GM19240 (cell line): Measurements from ENCODE around the gene CEACAM16.
A peak's percentile ranks its signal among the peaks of the same experiment; 100 is the strongest.
"Not testable (repeated sequence)": the region's sequence is repeated elsewhere in the genome, so short reads cannot be mapped to it uniquely, and the experiment has no call there.

Experiments
- DNase-seq: peaks from one replicate; pipeline ENCODE4 v3.0.0; 2011; ENCODE audit warnings: low spot score; ENCODE audit not compliant: insufficient read length

The CEACAM16 gene

DNA sequence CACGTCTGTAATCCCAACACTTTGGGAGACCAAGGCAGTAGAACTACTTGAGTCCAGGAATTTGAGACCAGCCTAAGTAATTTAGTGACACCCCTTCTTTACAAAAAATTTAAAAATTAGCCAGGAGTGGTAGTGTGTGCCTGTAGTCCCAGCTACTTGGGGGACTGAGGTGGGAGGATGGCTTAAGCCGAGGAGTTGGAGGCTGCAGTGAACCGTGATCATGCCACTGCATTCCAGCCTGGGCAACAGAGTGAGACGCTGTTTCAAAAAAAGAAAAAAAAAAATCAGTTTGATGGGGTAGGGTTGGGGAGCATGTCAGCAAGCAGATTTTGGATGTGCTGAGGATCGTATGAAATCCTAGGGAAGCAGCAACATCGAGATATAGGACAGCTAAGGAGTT is 23.4 kb upstream of the CEACAM16 start:
- no peak for DNase-seq

DNA sequence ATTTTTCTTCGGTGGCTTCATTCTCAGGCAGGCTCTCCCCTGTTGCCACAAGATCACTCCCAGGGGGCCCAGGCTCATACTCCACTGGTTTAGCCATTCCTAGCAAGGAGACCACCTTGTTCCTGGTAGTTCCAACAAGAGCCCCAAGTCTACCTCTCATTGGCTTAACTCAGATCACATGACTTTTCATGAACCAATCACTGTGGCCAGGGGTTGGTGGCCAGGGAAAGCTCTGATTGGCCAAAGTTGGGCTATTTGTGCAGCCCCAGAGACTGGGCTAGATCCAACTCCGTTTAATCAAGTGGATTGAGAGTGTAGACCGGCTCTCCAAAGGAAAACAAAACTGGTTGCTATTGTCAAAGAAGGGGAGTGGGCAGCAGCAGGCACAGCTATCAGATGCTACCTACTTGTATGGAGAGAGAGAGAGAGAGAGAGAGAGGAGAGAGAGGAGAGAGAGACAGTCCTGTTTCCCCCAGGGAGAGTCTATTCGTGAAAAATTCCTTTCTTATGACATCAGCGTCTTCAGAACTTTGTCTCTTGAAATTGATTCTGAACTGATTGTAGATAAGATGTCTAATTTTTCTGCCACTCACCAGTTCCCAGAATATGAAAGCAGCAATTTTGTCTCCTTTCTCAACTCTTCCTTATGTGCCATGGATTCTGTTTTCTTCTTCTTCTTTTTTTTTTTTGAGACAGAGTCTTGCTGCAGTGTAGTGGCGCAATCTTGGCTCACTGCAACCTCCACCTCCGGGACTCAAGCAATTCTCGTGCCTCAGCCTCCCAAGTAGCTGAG is 21.7 kb upstream of the CEACAM16 start:
- no peak for DNase-seq

DNA sequence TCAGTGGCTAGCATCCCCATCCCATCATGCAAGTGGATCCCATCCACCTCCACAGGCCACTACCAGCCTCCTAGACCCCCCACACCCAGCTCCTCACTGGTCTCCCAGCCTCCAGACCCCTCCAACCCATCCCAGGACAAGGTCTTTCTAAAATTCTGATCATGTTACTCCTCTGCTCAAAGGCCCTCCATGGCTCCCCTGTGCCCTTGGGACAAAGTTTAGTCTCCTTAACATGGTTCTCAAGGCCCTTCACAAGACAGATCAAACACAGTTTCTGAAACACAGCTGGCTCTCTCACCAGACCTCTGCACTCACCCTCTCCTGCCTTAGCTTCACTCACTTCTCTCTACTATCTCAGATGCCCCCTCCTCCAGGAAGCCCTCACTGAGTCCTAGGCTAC is 18.4 kb upstream of the CEACAM16 start:
- DNase-seq: no peak

DNA sequence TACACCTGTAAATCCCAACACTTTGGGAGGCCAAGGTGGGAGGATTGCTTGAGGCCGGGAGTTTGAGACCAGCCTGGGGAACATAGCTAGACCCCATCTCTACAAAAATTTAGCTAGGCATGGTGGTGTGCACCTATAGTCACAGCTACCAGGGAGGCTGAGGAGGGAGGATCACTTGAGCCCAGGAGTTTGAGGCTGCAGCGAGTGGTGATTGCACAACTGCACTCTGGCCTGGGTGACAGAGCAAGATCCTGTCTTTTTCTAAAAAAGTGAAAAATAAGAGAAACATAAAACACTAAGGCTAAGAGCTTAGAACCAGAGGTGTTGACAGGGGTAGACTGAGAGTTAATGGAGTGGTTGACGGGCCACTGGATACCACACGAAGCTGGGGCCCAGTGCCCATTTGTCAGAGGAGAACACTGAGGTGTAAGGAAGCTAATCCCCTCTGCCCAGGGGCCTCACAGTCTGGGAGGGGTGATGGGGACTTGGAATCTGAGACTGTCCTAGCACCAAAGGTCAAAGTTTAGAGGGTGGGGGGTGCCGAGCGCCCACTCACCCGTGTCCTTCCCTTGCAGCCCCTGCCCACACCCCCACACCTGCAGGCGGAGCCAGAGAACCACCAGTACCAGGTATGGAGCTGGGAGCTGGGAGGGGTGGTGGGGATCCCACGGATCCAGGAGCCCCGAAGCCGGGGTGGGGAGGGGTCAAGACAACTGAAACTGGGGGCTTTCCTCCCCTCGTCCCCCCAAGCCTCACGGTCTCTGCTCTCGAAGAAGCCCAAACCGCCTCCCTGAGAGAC is 16.8 kb upstream of the CEACAM16 start:
- DNase-seq: no peak

DNA sequence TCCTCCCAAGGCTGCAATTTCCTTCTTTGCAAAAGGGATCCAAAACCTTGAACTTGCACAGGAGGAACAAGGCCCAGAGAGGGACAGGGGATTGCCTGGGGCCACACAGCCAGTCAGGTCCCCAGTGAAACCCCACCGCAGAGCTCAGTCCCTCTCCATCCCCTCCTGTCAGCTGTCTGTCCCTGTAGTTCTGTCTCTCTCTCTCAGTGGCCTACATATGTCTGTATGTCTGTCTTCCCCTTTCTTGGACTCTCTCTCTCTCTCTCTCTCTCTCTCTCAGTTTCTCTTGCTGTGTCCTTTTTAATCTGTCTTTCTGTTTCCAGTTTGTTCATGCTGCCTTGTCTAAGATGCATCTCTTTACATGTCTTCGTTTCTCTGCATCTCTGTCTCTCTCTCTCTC is 16.1 kb upstream of the CEACAM16 start:
- DNase-seq: no peak

DNA sequence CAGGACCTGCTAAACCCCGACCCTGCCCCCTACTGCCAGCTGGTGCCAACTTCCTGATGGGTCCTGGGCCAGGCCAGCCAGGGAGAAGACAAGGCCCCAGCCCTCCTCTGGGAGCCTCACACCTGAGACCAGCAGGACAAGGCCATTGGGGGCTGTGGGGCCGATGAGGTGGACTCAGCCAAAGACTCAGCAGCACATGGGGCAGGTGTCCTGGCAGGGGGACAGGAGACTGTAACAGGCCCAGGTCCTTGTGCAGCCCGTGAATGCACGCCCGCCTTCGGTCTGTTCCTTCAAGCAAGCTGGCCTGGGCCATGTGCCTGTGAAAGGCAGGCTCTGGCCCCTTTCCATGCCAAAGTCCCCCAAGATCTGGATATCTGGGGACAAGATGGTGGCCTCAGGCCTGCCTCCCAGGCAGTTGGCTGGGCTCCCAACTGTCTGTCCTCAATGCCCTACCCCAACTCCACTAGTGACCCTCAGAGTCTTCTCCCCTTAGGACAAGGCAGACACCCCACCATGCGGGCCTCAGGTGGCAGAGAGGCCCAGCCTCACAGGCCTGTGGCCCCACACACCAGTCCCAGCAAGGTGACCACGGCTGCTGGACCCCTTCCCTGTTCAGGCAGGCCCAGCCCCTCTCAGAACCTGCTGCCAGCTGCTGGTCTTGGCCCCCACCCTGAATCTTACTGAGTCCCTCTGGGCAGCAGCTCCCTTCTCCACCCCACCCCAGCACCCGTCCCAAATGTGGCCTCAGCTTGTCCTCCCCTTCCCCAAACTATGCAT is 15.3 kb upstream of the CEACAM16 start:
- no peak for DNase-seq

DNA sequence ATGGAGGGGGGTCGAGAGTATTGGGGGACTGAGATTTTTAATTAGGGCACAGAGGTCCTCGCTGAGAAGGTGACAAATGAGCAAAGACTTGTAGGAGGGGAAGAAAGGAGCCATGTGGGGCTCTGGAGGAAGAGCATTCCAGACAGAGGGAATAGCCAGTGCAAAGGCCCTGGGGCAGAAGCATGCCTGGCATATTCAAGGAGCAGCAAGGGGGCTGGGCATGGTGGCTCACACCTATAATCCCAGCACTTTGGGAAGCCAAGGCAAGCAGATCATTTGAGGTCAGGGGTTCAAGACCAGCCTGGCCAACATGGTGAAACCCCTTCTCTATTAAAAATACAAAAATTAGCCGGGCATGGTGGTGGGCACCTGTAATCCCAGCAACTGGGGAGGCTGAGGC is 14.6 kb upstream of the CEACAM16 start:
- DNase-seq: not testable (repeated sequence)

DNA sequence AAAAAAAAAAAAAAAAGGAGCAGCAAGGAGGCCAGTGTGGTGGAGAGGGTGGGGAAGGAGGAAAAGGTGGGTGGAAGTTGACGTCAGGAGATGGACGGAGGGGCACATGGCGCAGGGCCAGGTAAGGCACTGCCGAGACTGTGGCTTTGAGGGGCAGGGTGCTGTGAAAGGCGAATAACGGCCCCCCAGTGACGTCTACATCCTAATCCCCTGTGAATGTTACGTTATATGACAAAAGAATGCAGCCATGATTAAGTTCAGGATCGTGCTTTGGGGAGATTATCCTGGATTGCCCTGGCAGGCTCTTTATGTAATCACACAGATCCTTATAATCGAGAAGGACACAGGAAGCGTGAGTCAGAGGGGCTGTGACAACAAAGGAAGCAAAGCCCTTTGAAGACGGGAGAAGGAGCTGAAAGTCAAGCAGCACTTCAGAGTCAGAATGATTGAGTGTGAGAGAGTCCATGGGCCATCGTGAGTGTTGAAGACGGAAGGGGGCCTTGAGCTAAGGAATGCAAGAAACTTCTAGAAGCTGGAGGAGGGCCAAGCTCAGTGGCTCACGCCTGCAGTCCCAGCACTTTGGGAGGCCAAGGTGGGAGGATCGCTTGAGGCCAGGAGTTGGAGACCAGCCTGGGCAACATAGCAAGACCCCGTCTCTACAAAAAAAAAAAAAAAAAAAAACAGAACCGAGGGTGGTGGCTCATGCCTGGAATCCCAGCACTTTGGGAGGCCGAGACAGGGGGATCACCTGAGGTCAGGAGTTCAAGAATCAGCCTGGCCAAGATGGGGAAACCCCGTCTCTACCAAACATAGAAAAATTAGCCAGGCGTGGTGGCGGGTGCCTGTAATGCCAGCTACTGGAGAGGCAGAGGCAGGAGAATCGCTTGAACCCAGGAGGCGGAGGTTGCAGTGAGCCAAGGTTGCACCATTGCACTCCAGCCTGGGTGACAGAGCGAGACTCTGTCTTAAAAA is 13.8 kb upstream of the CEACAM16 start:
- no peak for DNase-seq

DNA sequence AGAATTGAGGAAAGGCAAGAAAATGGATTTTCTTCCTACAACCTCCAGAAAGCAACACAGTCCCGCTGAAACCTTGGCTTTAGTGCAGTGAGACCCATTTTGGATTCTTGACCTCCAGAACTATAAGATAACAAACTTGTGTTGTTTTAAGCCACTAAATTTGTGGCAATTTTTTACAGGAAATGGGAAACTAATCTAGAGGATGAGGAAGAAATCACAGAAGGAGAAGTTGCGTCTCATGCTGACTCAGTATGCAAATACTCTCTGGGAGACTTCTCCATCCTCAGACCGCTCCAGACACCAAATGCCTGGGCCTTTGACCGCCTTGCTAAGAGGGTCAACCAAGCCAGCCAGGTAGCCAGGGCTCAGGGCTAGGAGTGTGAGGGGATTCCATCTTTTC is 13.1 kb upstream of the CEACAM16 start:
- DNase-seq: no peak

DNA sequence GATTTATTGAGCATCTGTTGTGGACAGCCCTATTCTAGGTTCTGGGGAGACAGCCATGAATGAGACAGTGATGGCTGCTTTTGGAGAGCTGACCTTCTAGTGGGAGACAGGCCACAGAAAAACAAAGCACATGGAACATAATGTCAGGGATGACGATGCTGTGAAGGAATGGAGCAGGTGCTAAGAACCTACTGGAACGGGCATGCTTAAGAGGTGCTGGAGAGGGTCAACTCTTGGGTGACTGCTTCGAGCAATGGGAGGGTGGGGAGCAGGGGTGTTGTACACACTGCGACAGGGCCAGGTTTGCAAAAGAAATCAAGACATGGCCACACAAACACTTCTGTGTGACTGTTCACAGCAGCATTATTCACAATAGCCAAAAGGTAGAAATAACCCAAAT is 12.1 kb upstream of the CEACAM16 start:
- DNase-seq: no peak

DNA sequence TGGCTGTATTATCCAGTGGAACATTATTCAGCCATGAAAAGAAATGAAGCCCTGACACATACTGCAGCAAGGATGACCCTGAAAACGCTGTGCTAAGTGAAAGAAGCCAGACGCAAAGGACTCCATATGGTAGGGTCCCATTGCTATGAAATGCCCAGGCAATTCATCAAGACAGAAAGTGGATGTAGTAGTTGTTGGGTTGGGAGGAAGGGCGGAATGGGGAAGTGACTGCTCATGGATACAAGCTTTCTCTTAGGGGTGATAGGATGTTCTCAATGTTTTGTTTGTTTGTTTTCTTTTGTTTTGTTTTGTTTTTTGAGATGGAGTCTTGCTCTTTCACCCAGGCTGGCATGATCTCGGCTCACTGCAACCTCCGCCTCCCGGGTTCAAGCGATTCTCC is 11.1 kb upstream of the CEACAM16 start:
- DNase-seq: no peak

DNA sequence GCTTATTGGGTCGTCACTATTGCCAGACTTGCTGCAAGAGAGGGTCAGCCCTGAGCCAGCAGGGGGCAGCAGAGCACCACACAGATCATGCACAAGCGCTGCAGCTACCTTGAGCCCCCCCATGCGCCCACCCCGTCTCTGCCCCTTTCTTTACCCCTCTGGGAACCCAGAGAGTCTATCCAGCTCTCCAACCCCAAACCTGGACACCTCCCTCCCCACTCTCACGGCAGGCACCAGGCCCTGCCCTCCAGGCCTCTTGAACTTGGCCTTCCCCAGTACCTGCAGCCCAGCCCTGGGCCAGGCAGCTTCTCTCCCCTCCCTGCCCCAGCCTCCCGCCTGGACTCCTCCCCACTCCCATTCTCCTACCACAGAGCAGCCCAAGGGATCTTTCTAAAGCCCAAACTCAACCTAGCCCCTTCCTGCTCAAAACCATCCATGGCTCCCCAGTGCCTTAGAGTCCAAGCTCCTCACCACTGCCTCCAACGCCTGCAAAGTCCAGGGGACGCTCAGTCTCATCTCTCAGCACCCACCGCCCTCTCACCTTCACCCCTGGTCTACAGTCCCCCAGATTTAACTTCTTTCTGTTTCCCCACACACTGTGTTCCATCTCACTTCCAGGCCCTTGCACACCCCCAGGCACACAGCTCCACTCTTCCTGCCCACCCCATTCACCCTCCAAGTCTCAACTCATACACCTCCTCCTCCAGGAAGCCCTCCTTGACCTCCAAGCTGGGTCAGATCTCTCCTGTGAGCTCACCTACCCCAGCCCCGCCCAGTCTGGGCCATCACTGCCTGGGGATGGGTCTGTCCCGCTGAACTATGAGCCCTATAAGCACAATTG is 9.4 kb upstream of the CEACAM16 start:
- peak; percentile 51 for DNase-seq

DNA sequence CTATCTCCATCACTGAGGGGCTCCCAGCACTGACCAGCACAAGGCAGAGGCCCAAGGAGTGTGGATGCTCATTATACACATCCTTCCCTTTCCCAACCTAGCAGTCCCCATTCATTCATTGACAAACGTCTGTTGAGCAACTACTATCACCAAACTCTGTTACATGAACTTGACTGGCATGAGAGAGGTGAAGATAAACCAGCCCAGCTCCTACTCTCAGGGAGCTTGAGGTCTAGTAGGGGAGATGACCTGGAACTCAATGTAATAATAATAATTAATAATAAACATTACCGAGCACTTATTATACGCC is 8.9 kb upstream of the CEACAM16 start:
- DNase-seq: no peak

DNA sequence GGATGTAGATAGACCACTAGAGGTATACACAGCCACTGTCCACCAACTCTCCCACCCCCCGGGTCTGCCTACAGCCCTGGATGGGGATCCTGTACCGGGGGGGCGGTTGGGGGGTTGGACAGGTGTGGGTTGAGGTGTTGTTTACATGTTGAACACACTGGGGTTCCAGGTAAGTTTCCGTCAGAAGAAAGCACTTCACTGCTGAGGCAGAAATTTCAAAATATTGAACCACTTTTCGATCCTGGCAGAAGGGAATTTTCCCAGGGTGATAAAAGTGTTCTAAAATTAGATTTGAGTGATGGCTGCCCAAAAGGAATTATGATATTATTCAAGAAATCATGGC is 6.6 kb upstream of the CEACAM16 start:
- no peak for DNase-seq

DNA sequence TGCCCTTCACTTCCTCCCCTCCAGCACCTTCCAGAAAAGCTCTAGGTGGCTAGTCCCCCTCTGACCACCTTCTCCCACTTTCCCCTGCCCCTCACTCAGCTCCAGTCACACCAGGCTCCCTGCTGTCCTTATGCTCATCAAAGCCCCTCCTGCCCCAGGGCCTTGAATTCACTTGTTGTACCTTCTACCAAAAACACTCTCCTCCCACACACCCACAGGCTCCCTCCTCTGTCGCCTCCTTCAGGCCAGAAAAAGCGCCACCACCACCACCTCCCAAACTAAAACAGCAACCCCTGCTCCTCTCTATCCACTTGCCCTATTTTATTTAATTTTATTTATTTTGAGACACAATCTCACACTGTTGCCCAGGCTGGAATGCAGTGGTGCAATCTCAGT is 4.8 kb upstream of the CEACAM16 start:
- DNase-seq: no peak

DNA sequence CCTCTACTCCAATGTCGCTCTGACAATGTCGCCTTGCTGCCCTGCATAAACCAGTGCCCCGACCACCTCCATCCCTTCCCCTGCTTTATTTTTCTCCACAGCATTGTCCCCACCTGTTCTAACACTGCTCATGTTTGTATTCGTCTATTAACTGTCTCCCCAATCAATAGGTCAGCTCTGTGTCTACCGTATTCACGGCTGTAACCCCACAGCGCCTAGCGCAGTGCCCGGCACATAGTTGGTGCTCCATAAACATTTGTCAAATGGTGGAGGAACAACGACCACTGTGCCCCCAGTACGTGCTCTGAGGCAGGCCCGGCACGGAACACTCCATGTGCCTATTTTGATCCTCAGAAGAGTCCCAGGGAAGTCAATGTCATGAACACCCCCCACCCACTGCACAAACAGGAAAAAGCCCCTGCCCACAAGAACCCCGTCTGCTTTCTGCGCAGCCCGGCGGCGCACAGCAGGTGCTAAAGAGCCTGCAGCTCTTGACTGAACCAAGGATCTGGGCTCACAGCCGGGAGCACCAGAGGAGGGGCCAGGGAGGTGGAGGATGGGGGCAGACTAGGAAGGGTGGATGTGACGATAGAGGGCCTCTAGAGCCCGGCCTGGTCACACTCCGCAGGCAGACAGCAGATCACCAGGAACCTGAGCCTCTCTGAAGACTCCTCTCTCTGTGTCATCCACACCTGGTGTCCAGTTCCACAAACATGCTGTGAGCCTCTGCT is 1.8 kb upstream of the CEACAM16 start:
- no peak for DNase-seq

DNA sequence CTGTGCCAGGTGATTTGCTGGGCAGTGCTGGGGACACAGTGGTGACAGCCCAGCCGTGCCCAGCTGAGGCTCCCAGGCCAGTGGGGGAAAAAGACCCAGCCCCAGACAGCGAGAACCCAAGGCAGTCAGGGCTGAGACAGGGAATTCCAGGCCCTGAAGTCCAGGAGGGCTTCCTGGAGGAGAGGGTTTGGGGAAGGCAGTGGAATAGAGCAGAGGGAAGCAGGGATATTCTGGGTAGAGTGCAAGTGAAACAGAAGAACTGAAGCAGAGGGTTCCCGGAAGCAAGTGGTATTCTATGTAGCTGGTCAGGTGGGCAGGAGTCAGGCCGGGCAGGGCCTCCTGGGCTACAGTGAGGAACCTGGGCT is 1.3 kb upstream of the CEACAM16 start:
- DNase-seq: no peak

DNA sequence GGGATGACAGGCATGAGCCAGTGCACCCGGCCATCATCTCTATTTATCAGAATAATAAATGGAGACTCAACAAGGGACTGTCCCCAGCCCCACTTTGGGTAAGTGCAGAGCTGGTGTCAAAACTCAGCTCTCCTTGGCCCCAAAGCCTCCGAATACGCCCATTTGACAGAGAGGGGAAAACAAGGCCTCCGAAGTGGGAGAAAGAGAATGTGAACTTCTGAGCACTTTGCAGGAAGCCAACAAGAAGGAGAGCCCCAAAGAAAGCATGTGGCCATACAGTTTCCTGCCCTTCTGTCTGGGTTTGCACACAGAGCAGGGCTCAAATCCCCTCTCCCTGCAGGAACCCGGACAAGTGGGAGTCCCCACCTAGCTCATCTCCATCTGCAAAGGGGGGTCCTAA is 1.6 kb downstream of the CEACAM16 start:
- no peak for DNase-seq

DNA sequence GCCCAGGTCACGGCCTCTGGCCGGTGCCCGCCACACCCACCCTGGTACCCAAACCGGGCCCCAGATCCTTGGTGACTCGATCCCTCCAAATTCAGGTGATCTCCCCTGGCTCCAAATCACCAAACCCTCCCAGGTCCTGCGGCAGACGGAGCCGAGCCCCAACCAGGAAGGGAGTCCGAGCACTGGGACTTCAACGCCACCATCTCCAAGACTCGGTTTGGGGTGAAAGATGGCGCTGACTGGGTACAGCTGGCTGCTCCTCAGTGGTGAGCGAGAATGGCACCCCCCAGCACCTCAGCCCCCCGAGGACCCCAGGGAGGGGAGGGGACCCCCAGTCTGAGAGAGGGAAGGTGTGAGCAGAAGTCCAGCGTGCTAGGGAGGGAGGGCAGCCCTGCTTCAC is 2.3 kb downstream of the CEACAM16 start:
- no peak for DNase-seq
